Measurements from ENCODE around the gene TAPT1.

DNA sequence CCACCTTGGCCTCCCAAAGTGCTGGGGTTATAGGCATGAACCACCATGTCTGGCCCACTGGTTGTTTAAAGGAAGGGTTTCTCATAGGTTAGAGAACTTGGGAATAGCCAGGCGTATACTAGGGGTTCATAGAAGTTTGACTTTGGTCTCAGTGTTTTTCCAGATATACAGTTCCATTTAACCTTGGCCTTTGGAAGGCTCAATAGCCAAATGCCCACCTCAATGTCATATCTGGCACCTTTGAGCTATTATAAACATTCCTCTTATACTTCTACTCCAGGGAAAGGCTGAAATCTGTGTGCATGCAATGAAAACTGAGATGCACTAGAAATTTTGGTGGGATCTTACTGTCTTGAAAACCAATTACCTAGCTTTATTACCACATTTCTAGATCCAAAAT is 95.0 kb downstream of the TAPT1 start:
- TF ChIP-seq CTCF (IDR thresholded peaks at IDR 0.05 in 8 of 11, conservative IDR thresholded peaks at IDR 0.05 in 3 of 11) (no peak), POLR2A (IDR thresholded peaks at IDR 0.05) (no peak)
